Neural cell (in vitro differentiated cells): ENCODE data around the gene COP1. TPM values are rescaled to one million over a fixed set of nuclear protein-coding genes. Genes with fewer than 3 reads are reported as not detected.

Source experiments
- H2AFZ ChIP-seq: fragments of 200-600, 300-800 bp; sonication (generic), shearing (Covaris generic); 2 replicates; pipeline ENCODE4 v1.6.0; 2014; ENCODE audit warnings: low read depth, mild to moderate bottlenecking, antibody characterized with exemption, low read length, moderate library complexity
- H3F3A ChIP-seq: fragments of 200-600 bp; shearing (Covaris generic); 2 replicates; pipeline ENCODE4 v1.6.1; 2016; ENCODE audit warnings: mild to moderate bottlenecking, moderate library complexity, mixed read lengths, antibody characterized with exemption, low read length; ENCODE audit not compliant: insufficient read depth, poor library complexity, severe bottlenecking
- H3K27ac ChIP-seq: fragments of 200-600, 300-800 bp; sonication (generic), shearing (Covaris generic); 2 replicates; pipeline ENCODE4 v1.5.1; 2014; ENCODE audit warnings: mild to moderate bottlenecking, low read length, moderate library complexity
- H3K27me3 ChIP-seq: fragments of 300-800, 200-600 bp; sonication (generic), shearing (Covaris generic); 2 replicates; pipeline ENCODE4 v1.6.0; 2014; ENCODE audit warnings: mild to moderate bottlenecking, low read depth, low read length, moderate library complexity; ENCODE audit not compliant: insufficient read depth
- H3K36me3 ChIP-seq: fragments of 300-800, 200-600 bp; sonication (generic), shearing (Covaris generic); 2 replicates; pipeline ENCODE4 v1.5.1; 2014; ENCODE audit warnings: mild to moderate bottlenecking, antibody characterized with exemption, low read length, moderate library complexity; ENCODE audit not compliant: insufficient read depth
- H3K4me2 ChIP-seq: fragments of 300-800, 200-600 bp; sonication (generic), shearing (Covaris generic); 2 replicates; pipeline ENCODE4 v1.6.0; 2014; ENCODE audit warnings: mild to moderate bottlenecking, low read length
- H3K4me3 ChIP-seq: fragments of 300-800, 200-600 bp; sonication (generic), shearing (Covaris generic); 2 replicates; pipeline ENCODE4 v1.5.1; 2014; ENCODE audit warnings: mild to moderate bottlenecking, low read length, moderate library complexity
- H3K79me2 ChIP-seq: fragments of 200-600 bp; shearing (Covaris generic); replicated peaks from 2 replicates; pipeline ENCODE4 v1.6.0; 2014; ENCODE audit warnings: mild to moderate bottlenecking, low read length, moderate library complexity; ENCODE audit not compliant: insufficient read depth
- H3K9ac ChIP-seq: fragments of 300-800, 200-600 bp; sonication (generic), shearing (Covaris generic); 2 replicates; pipeline ENCODE4 v1.6.1; 2016; ENCODE audit warnings: mild to moderate bottlenecking, low read length, mixed read lengths
- H3K9me2 ChIP-seq: fragments of 200-600 bp; shearing (Covaris generic); 2 replicates; pipeline ENCODE4 v1.6.1; 2016; ENCODE audit warnings: mild to moderate bottlenecking, low read length, mixed read lengths; ENCODE audit not compliant: insufficient read depth
- H3K9me3 ChIP-seq: fragments of 200-600, 300-800 bp; sonication (generic), shearing (Covaris generic); 2 replicates; pipeline ENCODE4 v1.6.1; 2016; ENCODE audit warnings: mild to moderate bottlenecking, mixed run types, low read length, moderate library complexity, mixed read lengths
- H4K20me1 ChIP-seq: fragments of 200-600 bp; shearing (Covaris generic); 2 replicates; pipeline ENCODE4 v1.6.1; 2016; ENCODE audit warnings: mild to moderate bottlenecking, mixed run types; ENCODE audit not compliant: insufficient read depth
- EP300 ChIP-seq: fragments of 450-650 bp; conservative IDR thresholded peaks from 2 replicates; pipeline ENCODE4 v1.6.1; 2014; ENCODE audit warnings: antibody characterized with exemption, mild to moderate bottlenecking, moderate library complexity; ENCODE audit not compliant: poor library complexity, severe bottlenecking
- EZH2 ChIP-seq: fragments of 200-600, 300-800 bp; shearing (Covaris generic), sonication (generic); IDR thresholded peaks from 2 replicates; pipeline ENCODE4 v1.6.1; 2014; ENCODE audit warnings: antibody characterized with exemption, low read length, borderline replicate concordance, mild to moderate bottlenecking; ENCODE audit not compliant: insufficient read depth, poor library complexity, severe bottlenecking
- POLR2AphosphoS5 ChIP-seq: IDR thresholded peaks from 2 replicates; pipeline ENCODE4 v1.6.1; 2012
- RAD21 ChIP-seq: fragments of 450-650 bp; conservative IDR thresholded peaks from 2 replicates; pipeline ENCODE4 v1.6.1; 2014; ENCODE audit warnings: antibody characterized with exemption, mild to moderate bottlenecking, moderate library complexity
- SMC3 ChIP-seq: fragments of 450-650 bp; conservative IDR thresholded peaks from 2 replicates; pipeline ENCODE4 v1.6.1; 2014; ENCODE audit warnings: antibody characterized with exemption, mild to moderate bottlenecking, moderate library complexity; ENCODE audit not compliant: poor library complexity
- polyA plus RNA-seq: library from polyadenylated mRNA; depleted of rRNA; stranded (reverse); fragments of >200 nt; gene quantifications from 2 replicates; pipeline ENCODE4 v1.2.3, GENCODE V29; 2014
- TF ChIP-seq, protein P1 (sequence below): fragments of 450-650 bp; IDR thresholded peaks from 2 replicates; pipeline ENCODE4 v1.5.1; 2014; ENCODE audit warnings: antibody characterized with exemption, mild to moderate bottlenecking, moderate library complexity; ENCODE audit not compliant: poor library complexity, severe bottlenecking
- TF ChIP-seq, protein P2 (sequence below): IDR thresholded peaks from 2 replicates; pipeline ENCODE4 v1.6.1; 2012; ENCODE audit warnings: borderline replicate concordance

The COP1 gene
- polyA plus RNA-seq, 1 donor from 2014 or later: 72.3 TPM

GRCh38 chr1:176222196-176222595, 15.1 kb upstream of the COP1 start:
- Histone ChIP-seq H4K20me1 (no peaks in the 10 kb centered on the region), H3K79me2 (no peaks in the 10 kb centered on the region), H3F3A (no peaks in the 10 kb centered on the region), H3K4me3 (no peak overlapping the region), H3K4me2 (no peak overlapping the region), H2AFZ (no peak overlapping the region), H3K9ac (no peak overlapping the region), H3K9me2 (no peaks in the 10 kb centered on the region), H3K27ac (no peak overlapping the region), H3K27me3 (no peaks in the 10 kb centered on the region), H3K36me3 (no peaks in the 10 kb centered on the region), H3K9me3 (no peaks in the 10 kb centered on the region)
- TF ChIP-seq EZH2 (no peak), SMC3 (no peak)
- TF ChIP-seq, protein P1, sequence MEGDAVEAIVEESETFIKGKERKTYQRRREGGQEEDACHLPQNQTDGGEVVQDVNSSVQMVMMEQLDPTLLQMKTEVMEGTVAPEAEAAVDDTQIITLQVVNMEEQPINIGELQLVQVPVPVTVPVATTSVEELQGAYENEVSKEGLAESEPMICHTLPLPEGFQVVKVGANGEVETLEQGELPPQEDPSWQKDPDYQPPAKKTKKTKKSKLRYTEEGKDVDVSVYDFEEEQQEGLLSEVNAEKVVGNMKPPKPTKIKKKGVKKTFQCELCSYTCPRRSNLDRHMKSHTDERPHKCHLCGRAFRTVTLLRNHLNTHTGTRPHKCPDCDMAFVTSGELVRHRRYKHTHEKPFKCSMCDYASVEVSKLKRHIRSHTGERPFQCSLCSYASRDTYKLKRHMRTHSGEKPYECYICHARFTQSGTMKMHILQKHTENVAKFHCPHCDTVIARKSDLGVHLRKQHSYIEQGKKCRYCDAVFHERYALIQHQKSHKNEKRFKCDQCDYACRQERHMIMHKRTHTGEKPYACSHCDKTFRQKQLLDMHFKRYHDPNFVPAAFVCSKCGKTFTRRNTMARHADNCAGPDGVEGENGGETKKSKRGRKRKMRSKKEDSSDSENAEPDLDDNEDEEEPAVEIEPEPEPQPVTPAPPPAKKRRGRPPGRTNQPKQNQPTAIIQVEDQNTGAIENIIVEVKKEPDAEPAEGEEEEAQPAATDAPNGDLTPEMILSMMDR: no peak
- TF ChIP-seq, protein P2, sequence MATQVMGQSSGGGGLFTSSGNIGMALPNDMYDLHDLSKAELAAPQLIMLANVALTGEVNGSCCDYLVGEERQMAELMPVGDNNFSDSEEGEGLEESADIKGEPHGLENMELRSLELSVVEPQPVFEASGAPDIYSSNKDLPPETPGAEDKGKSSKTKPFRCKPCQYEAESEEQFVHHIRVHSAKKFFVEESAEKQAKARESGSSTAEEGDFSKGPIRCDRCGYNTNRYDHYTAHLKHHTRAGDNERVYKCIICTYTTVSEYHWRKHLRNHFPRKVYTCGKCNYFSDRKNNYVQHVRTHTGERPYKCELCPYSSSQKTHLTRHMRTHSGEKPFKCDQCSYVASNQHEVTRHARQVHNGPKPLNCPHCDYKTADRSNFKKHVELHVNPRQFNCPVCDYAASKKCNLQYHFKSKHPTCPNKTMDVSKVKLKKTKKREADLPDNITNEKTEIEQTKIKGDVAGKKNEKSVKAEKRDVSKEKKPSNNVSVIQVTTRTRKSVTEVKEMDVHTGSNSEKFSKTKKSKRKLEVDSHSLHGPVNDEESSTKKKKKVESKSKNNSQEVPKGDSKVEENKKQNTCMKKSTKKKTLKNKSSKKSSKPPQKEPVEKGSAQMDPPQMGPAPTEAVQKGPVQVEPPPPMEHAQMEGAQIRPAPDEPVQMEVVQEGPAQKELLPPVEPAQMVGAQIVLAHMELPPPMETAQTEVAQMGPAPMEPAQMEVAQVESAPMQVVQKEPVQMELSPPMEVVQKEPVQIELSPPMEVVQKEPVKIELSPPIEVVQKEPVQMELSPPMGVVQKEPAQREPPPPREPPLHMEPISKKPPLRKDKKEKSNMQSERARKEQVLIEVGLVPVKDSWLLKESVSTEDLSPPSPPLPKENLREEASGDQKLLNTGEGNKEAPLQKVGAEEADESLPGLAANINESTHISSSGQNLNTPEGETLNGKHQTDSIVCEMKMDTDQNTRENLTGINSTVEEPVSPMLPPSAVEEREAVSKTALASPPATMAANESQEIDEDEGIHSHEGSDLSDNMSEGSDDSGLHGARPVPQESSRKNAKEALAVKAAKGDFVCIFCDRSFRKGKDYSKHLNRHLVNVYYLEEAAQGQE: no peak

DNA sequence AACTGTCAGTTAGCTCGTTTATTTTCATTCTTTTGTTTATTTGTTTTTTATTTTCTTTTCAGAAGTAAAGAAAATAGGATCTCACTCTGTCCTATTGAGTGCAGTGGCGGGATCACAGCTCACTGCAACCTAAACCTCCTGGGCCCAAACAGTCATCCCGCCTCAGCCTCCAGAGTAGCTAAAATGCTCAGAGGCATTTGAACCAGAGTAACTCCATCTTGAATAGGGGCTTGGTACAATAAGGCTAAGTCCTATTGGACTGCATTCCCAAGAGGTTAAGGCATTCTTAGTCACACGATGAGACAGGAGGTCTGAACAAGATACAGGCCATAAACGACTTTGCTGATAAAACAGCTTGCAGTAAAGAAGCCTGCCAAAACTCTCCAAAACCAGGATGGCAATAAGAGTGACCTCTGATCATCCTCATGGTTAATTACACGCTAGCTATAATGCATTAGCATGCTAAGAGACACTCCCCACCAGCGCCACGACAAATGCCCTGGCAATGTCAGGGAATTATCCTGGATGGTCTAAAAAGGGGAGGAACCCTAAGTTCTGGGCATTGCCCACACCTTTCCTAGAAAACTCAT, 13.1 kb upstream of the COP1 start:
- H3K9ac ChIP-seq: no peak overlapping the region
- H4K20me1 ChIP-seq: no peaks in the 10 kb centered on the region
- H3K4me3 ChIP-seq: no peak overlapping the region
- H3K79me2 ChIP-seq: no peaks in the 10 kb centered on the region
- H2AFZ ChIP-seq: no peak overlapping the region
- TF ChIP-seq EP300 (no peak), POLR2AphosphoS5 (no peak)
- H3K9me3 ChIP-seq: no peaks in the 10 kb centered on the region
- H3K27ac ChIP-seq: no peak overlapping the region
- H3F3A ChIP-seq: no peaks in the 10 kb centered on the region
- no peak overlapping the region for H3K4me2 ChIP-seq
- H3K36me3 ChIP-seq: no peaks in the 10 kb centered on the region
- no peaks in the 10 kb centered on the region for H3K27me3 ChIP-seq
- no peaks in the 10 kb centered on the region for H3K9me2 ChIP-seq

- Histone ChIP-seq H3K79me2 (no peaks in the 10 kb centered on the region), H2AFZ (no peak overlapping the region), H3K27me3 (no peaks in the 10 kb centered on the region), H4K20me1 (no peaks in the 10 kb centered on the region), H3F3A (no peaks in the 10 kb centered on the region), H3K4me2 (no peak overlapping the region), H3K9me2 (no peaks in the 10 kb centered on the region), H3K9ac (no peak overlapping the region), H3K27ac (no peak overlapping the region), H3K9me3 (no peaks in the 10 kb centered on the region), H3K36me3 (no peaks in the 10 kb centered on the region), H3K4me3 (no peak overlapping the region)
- no peak for TF ChIP-seq EZH2
- TF ChIP-seq, protein P2: no peak
- no peak for TF ChIP-seq RAD21
These were observed 10.5 kb upstream of the COP1 start for GRCh38 chr1:176217461-176218099.
